ENCODE results near the gene SH2D7.

The SH2D7 gene

DNA sequence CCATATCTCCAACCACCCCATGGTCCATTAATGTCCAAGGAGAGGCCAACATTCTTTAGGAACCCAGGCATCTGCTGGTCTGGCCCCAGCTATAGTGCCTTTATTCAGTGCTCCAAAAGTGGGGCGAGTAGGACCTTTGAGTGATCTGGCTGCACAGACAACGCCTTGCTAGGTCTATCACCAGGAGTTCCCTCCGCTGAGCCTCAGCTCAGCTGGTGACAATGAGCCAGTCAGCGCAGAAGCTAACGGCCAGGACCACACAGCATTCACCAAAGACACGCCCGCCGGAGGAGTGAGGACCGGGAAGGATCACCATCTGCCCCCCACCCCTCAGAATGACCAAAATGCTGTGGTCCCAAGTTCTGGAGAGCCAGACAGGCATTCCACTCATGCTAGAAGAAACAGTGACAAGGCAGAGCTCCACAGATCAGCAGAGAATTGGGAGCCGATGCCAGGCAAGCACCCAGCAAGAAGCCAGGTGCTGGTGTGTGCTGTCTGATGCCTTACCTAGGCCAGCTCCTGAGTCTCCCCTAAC lies 33.9 kb upstream of the SH2D7 start:
- H3K4me3 ChIP-seq (ENCODE audit: low read depth, low read length): no peak overlapping the region
- POLR2A ChIA-PET: interaction anchor here (1.3 kb wide), 1 partner anchor 10 kb away, joined by 3 read pairs; no protein-coding TSS in a partner anchor
- CTCF ChIA-PET: interaction anchor here (1.3 to 2.1 kb wide), 4 partner anchors 8 to 99 kb away, joined by 3 to 11 read pairs (median 4); no protein-coding TSS in a partner anchor
- no peak for DNase-seq (ENCODE audit: low read depth, low spot score)
- TF ChIP-seq, protein P1, sequence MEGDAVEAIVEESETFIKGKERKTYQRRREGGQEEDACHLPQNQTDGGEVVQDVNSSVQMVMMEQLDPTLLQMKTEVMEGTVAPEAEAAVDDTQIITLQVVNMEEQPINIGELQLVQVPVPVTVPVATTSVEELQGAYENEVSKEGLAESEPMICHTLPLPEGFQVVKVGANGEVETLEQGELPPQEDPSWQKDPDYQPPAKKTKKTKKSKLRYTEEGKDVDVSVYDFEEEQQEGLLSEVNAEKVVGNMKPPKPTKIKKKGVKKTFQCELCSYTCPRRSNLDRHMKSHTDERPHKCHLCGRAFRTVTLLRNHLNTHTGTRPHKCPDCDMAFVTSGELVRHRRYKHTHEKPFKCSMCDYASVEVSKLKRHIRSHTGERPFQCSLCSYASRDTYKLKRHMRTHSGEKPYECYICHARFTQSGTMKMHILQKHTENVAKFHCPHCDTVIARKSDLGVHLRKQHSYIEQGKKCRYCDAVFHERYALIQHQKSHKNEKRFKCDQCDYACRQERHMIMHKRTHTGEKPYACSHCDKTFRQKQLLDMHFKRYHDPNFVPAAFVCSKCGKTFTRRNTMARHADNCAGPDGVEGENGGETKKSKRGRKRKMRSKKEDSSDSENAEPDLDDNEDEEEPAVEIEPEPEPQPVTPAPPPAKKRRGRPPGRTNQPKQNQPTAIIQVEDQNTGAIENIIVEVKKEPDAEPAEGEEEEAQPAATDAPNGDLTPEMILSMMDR (IDR thresholded peaks at IDR 0.05; ENCODE audit: insufficient read depth, low read length, missing control alignments): no peak

DNA sequence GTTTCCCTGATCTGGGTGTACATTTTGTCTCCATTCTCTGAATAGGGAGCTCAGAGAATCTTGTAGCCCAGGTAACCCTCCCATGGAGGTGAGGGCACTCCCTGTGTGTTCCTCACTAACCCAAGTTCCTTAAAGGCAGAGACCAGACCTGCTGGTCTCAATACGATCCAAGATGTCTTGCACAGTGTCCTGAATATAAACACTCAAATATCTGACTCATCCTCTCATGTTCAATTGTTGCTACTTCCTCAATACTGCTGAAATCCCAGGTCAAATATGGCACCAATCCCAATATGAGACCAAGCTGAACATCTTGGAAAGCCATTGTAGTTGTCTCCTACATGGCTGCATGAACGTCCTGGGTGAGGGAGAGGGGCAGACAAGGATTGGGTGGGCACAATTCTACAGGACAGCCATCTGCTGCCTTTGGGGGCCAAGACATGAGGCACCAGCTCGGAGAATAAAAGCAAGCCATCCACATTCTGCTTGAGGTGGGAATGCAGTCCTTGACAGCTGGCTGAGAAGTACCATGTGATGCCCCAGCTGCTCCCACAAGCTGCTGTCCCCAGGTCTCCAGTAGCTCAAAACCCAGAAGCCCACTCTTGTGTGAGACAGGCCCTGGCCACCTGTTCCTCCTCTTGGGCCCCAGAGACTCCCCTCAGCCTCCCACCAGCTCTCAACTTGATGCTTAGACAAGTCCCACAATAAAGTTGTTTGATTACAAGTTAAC lies 33.1 kb upstream of the SH2D7 start:
- CTCF ChIA-PET: interaction anchor here (1.3 to 2.1 kb wide), 4 partner anchors 9 to 100 kb away, joined by 3 to 11 read pairs (median 4); no protein-coding TSS in a partner anchor
- POLR2A ChIA-PET: interaction anchor here (1.3 kb wide), 1 partner anchor 11 kb away, joined by 3 read pairs; no protein-coding TSS in a partner anchor
- TF ChIP-seq, protein P1 (IDR thresholded peaks at IDR 0.05; ENCODE audit: insufficient read depth, low read length, missing control alignments): no peak
- H3K4me3 ChIP-seq (ENCODE audit: low read depth, low read length): no peak overlapping the region
- no peak for DNase-seq (ENCODE audit: low read depth, low spot score)

DNA sequence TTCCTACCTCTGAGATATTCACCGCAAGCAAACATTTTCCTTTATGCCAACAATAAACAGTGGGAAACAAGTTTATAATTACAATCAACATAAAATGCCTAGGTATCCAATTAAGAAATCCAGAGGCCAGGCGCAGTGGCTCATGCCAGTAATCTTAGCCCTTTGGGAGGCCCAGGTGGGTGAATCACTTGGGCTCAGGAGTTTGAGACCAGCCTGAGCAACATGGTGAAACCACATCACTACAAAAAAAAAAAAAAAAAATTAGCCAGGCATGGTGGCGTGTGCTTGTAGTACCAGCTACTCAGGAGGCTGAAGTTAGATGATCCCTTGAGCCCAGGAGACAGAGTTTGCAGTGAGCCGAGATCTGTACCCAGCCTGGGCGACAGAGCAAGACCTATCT lies 32.1 kb upstream of the SH2D7 start:
- CTCF ChIA-PET: interaction anchor here (1.1 to 2.1 kb wide), 3 partner anchors 11 to 101 kb away, joined by 4 read pairs; no protein-coding TSS in a partner anchor
- TF ChIP-seq, protein P1 (IDR thresholded peaks at IDR 0.05; ENCODE audit: insufficient read depth, low read length, missing control alignments): no peak
- no peak overlapping the region for H3K4me3 ChIP-seq (ENCODE audit: low read depth, low read length)
- no peak for DNase-seq (ENCODE audit: low read depth, low spot score)
- POLR2A ChIA-PET: no interaction called here

DNA sequence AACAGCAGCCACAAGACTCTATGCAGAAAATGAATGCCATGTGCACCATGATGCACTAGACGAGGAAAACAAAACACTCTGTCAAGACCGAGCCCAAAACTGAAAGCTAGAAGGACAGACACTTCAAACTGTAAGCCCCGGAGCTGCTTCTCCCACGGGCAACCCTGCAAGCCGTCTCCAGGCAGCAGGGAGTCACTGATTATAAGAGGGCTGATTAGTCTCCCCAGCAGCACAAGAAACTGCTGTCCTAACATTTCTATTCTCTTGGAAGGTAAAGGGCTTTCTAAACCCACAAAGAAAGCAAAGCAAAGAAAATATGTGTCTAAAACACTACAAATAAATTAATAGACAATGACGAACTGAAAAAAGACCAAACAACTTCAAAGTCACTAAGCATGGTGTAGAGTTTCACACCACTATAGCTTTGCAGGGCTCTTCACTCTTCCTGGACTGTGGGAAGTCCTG lies 30.4 kb upstream of the SH2D7 start:
- CTCF ChIA-PET: interaction anchor here (0.9 to 2.3 kb wide), 6 partner anchors 10 to 47 kb away, joined by 3 to 12 read pairs (median 3); partner anchors contain the start of gene TBC1D2B
- H3K4me3 ChIP-seq (ENCODE audit: low read depth, low read length): peak overlapping the region; percentile 47
- TF ChIP-seq, protein P1 (IDR thresholded peaks at IDR 0.05; ENCODE audit: insufficient read depth, low read length, missing control alignments): no peak
- DNase-seq (ENCODE audit: low read depth, low spot score): no peak
- POLR2A ChIA-PET: no interaction called here

DNA sequence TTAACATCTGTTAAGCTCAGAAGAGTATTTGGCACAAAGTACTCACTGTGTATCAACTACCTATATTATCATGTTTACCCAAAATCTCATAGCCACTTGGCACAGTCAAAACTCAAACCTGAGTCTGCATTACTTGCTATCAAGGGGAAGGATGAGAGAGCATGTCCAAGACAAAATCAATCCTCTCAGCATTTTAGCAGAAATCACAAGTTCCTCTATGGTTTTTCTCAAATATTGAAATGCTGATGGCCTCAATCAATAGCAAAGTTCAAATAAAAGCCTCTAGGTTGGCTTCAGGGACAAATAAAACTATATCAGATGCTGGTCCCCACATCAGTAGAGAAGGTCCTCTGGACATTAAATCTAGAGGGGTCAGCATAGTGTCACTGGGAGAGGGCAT lies 29.1 kb upstream of the SH2D7 start:
- POLR2A ChIA-PET: interaction anchor here (0.7 kb wide), 1 partner anchor 11 kb away, joined by 3 read pairs; no protein-coding TSS in a partner anchor
- CTCF ChIA-PET: interaction anchor here (1.4 to 2.3 kb wide), 2 partner anchors 10 to 46 kb away, joined by 3 to 12 read pairs; no protein-coding TSS in a partner anchor
- no peak for DNase-seq (ENCODE audit: low read depth, low spot score)
- no peak overlapping the region for H3K4me3 ChIP-seq (ENCODE audit: low read depth, low read length)
- TF ChIP-seq, protein P1 (IDR thresholded peaks at IDR 0.05; ENCODE audit: insufficient read depth, low read length, missing control alignments): no peak

DNA sequence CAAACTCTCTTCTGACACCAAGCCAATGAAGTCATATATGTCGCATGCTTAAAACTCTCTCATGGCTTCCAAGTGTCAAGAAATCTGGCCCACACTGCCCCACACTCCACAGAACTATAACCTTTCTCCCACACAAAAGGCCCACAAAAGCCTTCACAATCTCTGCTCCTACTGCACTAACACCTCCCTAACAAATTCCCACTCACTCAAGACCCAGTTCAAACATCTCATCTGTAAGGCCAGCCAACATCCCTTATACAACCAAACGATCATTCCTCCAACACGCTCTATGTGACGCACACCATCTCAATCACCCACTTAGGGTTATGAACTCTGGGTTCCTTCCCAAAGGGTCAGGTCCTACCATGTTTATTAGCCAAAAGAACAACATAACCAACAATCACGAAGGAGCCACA lies 28.4 kb upstream of the SH2D7 start:
- no peak for DNase-seq (ENCODE audit: low read depth, low spot score)
- ChIA-PET CTCF (no interaction called here), POLR2A (no interaction called here)
- H3K4me3 ChIP-seq (ENCODE audit: low read depth, low read length): no peak overlapping the region
- TF ChIP-seq, protein P1 (IDR thresholded peaks at IDR 0.05; ENCODE audit: insufficient read depth, low read length, missing control alignments): no peak

All from AG04449 (cell line).